ENCODE results near the gene LRRC10.
A peak's percentile ranks its signal among the peaks of the same experiment; 100 is the strongest.

The LRRC10 gene, protein sequence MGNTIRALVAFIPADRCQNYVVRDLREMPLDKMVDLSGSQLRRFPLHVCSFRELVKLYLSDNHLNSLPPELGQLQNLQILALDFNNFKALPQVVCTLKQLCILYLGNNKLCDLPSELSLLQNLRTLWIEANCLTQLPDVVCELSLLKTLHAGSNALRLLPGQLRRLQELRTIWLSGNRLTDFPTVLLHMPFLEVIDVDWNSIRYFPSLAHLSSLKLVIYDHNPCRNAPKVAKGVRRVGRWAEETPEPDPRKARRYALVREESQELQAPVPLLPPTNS

DNA sequence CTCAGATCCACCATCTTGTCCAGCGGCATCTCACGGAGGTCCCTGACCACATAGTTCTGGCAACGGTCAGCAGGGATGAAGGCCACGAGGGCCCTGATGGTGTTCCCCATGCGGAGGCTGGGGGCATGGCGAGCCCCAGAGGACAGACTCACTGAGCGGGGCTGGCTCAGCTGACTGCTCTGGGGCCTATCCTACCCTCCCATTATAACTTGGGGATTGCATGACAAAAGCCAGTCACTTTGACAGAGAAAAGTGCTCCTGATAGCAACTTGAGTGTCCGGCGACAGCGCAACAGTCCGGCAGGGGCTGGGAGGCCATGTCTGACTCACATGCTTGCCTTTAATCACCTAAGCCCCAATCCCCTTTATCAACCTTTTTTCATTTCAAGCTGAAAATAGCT is at the start of gene LRRC10:
Gene LRRC10, minus strand, starts transcription at position 179 of the 400 bp plus-strand sequence. Its CDS starts 69 bp downstream, at position 110.
- no peak for DNase-seq

DNA sequence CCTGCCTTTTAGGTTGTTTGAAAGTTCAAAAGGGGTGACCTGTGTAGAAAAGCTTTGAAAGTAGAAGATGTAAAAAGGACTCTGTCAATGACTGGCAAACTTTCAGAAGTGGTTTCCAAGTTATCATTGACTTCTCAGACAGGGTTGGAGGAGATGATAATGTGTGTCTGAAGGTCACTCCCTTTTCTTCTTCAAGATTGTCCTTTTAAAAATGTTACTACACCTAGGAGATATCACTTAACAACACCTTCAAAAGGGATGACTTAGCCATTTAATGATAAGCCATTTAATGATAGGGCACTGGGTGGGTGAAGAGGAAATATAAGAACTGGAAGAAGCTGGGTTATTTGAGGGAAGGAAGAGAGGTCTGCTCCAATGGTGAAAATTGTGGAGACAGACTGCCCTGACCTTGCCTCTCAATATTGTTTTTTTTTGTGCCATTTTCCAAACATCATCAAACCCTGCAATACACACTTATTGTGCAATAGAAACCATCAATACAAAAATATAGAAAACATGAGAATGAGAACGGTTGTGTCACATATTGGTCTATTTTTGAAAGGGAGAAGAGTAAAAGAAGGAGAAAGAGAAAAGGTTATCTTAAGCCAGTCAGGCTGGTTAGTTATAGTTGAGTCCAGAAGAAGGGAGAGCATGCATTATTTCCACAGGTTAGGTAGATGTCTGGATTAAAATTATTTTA is 49.6 kb upstream of the LRRC10 start:
- no peak for DNase-seq

DNA sequence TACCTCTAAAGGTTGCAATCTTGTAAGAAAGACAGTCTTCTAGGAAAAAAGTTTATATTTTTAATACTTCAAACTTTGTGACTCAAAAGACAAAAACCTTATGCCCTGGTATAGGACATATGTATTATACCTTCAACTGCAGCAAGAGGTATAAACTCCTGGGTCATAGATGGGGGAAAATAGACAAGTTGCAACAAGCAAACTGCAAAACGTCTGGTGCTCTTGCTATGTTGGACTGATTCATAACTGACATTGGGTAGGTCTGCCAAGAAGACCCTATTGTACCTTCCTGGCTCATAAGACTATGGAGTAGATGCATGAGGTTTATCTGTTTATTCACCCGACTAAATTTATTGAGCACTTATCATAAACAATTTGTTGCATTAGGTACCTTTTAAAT is 47.5 kb upstream of the LRRC10 start:
- no peak for DNase-seq

DNA sequence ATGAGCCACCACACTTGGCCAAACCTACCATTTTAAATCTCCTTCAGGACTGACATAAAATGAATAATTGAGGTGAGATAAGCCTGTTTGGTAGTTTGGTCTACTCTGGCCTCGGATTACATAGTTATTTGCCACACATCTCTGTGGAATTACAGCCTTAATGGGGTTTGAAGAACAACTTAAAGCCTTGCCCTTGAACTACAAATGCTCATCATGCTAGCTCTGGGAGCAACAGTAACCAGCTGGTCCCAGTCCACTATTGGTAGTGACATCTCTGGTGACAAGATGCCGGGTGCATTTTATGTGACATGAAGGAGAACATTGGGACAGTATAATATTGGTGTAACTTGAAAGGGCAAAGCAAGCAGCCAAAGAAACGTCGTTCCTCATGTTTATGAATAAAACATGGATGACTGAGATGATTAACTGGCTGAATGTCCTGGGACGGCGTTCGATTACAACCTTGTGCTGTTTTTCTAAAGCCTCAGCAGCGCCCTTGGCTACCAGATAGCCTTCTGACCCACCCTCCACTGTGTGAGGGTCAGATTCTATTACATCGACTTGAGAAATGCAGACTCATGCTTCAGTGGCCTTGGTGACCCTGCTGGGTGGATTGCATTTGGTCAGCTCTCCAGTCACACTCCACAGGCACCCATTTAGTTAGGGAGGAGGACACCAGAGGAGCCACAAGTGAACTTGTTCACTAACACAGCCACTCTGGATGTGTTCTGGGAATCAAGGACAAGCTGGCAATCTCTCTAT is 46.9 kb upstream of the LRRC10 start:
- no peak for DNase-seq

DNA sequence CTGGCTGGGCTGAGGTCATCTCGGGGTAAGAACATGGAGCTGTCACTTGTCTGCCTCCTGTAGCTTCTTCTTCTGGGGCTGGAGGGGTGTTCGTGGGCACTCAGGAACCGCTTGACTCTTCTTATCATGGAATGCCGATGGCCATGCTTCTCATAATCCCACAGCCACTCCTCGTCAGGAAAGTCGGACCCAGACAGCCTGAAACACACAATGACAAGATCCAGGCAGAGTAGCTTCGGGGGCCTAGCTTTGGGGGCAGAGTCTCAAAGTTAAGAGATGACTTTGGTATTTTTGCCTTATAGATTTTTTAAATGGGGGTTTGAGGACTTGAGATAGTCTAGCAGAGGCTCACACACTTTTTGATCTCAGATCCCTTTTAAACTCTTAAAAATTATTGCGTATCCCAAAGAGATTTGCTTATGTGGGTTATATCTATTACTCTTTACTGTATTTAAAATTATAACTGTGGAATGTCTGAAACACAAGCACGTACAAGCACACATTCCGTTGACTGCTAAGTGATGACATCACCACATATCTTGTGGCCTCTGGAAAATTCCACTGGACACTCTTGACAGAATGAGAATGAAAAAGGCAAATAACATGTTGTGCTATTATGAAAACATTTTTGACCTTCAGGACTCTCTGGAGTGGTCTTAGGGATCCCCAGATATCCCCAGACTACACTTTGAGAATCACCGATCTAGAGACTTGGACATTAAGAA is 45.1 kb upstream of the LRRC10 start:
- peak; percentile 86 for DNase-seq

DNA sequence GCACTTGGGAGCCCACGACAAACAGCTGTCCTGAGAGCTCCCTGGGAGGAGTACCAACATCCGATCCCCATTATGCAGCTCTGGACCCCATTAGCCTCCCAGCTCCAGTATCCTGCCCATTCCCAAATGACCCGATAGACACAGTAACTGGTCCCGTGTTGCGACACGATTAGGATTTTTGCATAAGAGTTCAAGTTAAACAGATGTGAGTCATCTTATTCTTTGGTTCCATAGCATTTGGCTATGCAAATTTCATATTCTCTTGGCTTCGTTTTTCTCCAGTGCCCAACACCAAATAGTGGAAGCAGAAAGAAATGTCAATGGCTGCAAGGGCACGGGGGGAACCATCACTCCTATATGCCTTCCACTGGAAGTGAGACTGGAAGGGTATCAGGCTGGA is 43.0 kb upstream of the LRRC10 start:
- peak; percentile 27 for DNase-seq

DNA sequence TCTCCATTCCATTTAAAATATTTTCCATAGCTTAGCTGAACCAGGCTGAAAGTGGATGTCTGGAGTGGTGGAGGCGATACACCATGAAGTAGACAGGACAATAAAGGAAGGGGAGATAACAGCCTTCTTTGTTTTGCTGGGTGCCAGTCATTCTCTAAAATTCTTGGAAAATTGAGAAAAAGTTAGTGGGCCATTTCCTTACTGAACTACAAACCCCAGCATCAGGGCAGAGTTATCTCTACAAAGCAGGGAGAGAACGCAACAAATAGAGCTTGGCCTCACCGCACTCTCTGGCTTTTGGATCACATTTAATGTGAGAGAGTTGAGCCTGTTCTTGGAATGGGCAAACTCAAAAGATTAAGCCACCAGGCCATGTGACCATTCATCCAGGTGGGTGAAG is 41.2 kb upstream of the LRRC10 start:
- peak; percentile 15 for DNase-seq

DNA sequence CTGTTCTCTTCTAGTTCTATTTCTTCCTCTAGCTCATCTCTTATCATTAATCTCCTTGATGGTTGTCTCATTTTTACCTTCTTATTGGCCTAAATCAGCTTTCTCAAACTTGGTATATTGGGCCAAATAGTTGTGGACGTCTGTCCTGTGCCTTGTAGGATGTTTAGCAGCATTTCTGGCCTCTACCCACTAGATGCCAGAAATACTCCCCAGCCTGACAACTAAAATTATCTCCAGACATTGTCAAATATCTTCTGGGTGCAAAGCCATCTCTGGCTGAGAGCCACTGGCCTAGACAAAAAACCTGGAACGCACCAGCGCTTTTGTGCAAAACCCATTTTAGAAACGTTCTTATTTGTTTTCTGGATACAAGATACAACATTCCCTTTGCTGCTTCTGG is 38.8 kb upstream of the LRRC10 start:
- DNase-seq: peak; percentile 27

DNA sequence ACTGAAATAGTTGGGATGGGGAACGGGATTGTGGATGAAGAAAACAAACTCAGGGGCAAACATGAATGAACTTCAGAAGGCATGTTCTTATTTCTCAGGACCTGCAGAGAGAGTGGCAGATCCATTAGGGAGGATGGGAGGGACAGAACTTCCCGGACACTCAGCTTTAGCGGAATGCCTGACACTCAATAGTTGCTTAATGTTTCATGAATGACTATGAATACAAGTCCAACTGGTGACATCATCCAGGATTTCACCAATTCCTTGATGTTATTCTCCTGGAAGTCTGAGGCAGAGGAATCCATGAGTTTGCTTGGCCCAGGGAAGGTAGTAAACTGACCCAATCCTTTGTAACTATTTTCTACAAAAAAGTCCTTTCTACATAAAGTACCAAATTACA is 37.8 kb upstream of the LRRC10 start:
- DNase-seq: peak; percentile 69

DNA sequence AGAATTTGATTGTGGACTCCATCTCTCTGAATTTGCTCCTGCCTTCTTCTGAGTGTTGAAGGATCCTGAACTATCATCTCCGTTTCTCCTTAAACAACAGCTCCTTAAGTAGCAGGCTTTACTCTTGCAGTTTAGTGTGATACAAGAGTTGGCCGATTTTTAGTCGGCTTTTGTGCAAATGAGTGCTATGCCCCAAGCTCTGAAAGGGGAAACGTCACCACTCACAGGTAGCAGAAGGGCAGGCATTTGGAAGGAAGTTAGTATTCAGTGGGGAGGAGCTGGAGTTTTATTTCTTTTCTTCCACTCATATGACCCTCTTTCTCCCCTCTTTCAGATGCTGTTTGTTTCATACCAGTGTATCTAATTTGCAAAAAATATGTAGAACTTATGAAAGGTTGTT is 36.5 kb upstream of the LRRC10 start:
- DNase-seq: peak; percentile 35

DNA sequence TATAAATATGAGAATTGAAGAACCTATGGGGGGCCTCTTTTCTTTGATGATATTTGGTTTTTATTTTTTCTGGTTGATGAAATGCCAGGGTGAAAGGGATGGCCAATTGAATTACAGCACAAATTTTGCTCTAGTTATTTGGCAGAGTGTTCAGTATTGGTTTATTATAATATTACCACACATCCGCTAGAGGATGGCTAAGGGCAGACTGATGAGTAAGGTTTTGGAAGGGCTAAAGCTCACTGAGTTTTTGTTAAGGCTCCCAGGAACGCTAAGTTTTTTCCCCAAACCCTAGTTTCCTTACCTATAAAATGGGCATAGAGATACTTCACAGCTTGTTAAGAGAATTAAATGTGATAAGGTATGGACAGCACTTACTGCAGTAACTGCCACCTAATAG is 34.3 kb upstream of the LRRC10 start:
- no peak for DNase-seq

DNA sequence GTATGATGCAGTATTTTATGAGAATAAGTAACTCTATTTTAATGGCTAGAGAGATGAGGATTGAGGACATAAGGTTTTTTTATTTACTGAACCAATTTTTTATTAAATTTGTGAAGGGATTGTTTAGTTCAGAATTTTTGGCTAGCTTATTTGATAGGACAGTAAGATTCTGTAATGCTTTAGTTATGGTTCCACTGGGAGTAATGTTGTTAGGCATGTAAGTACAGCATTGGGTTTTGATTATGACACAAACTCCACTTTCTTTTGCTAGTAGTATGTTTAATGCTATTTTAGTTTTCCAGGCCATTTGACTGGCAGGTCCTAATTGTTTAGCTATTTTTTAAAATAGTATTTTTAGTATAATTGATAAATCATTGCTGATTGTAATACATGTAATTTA is 33.8 kb upstream of the LRRC10 start:
- no peak for DNase-seq

DNA sequence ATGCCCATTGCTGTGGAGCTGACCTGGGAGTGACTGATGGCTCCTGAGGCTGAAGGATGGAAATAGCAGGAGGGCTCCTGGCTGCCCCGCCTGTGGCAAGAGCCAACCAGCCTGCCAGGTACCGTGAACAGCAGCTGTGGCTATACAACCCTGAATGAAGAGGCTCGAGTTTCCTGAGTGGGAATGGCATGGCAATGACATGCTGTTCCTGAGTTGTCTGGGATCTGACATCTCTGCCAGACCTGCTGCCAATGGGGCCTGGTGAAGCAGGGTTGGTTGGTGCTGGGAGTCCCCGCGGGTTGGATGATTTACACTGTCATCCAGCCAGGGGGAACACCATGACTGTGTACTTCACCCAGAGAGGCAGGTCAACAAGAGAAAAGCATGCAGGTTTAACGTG is 31.8 kb upstream of the LRRC10 start:
- no peak for DNase-seq

DNA sequence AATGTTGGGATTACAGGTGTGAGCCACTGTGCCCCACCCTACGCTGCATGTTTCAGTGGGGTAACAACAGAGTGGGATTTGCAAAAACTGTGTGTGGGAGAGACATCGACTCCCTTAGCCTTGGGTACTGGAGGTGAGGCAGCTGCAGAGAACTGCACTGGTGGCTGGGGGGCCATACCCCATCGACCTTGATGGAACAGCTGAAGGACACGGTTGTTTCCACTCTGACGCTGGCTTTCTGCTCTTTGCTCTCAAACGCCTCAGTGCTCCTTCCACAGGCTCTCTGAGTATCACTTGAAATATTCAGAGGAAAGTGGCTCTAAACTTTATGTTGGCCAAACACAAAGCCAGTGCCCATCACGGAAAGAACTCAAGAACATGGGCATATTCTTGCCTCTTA is 30.8 kb upstream of the LRRC10 start:
- no peak for DNase-seq

DNA sequence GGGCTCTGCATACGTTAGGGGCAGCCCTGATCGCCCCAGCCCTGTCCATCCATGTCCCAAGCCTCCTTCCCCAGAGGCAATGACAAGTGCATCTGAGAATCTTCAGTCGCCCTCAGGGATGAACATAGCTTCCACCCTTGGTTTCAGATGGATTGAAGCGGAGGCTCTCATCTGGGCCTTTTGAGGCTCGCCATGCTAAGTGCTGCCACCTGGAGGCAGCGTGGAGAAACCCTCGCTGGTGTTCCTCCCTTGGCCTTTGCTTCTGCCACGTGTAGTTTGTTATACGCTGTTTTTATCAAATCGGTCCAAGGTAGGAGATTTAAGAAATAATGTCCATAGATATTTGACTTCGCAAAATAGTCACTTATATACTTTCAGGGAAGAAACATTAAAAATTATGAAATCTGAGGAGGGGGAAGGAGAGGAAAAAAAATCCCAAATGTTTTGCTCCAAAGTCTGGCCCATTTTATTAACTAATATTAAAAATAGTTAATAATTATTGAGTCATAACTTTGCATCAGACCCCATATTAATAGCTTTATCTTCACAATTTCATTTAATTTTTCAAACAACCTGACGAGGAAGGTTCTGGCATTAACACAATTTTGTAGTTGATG is 28.8 kb upstream of the LRRC10 start:
- peak; percentile 84 for DNase-seq

DNA sequence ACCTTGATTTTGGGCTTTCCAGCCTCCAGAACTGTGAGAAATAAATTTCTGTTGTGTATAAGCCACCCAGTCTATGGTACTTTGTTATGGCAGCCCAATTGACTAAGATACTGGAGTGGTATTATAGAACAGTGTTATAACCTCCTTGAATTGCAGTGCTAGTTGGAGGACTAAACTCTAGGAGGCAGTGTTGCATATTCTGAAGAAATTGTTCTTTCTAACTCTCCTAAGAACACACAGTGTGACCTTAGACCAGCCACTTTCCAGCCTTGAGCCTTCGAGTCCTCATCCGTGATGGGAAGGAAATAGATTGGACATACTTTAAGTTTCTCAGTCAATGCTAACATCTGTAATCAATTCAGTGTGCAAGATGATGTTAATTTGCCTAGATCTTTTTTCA is 22.4 kb upstream of the LRRC10 start:
- DNase-seq: no peak

DNA sequence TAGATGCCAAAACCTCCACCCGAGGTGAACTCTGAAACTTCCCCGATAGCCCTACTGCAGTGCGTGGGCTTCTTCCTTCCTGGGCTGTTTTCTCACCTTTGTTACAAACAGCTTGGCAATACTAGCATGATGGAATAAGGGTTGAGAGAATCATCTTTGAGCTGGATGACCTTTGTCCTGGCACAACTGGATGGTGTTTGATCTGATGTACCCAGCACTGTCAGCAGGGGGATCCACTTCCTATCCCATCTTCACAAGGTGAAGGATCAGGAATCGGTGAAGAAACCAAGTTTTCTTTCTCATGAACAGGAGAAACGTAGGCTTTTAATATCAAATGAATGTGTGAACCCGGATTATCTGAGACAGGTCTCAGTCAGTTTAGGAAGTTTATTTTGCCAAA is 19.5 kb upstream of the LRRC10 start:
- no peak for DNase-seq

DNA sequence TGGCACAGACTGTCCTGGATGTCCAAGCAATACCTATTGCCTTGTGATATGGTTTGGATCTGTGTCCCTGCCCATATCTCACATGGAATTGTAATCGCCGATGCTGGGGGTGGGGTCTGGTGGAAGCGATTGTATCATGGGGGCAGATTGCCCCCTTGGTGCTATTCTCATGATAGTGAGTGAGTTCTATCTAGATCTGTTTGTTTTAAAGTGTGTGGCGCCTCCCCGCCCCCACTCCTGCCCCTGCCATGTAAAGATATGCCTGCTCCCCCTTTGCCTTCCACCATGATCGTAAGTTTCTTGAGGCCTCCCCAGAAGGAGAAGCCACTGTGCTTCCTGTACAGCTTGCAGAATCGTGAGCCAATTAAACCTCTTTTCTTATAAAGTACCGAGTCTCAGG is 16.8 kb upstream of the LRRC10 start:
- no peak for DNase-seq

DNA sequence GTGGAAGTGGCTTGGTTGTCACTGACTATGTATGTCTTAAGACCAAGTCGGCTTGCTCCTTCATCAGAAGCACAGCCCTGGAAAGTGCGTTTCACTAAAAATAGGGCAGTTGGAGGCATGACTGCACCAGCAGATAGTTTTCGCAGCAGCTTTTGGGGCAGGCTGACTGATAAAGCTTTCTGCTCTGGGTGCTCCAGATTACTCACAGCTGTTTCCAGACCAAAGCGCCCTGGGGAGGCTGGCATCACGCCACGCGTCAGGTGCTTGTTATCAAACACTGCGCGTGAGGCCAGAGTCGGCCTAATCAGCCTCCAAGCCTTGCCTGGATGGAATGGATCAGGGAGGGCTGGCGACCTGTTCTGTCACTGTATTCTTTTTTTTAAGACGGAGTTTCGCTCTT is 13.3 kb upstream of the LRRC10 start:
- no peak for DNase-seq

DNA sequence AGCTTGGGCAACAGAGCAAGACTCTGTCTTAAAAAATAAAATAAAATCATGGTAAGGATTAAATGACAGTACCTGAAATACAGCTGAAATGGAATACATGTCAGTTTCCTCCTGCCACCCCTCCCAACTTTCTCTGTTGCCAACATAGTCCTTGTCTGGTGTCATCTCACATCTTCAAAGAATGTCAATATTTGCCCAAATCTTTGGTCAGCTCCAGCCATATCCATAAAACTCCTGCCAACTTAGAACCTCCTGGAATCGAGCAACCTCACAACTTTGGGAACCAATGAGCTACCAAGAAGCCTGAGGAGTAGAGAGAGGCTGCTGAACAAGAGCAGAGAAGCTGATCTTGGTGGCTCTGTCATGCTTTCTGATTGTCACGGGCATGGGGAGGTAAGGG is 10.8 kb upstream of the LRRC10 start:
- no peak for DNase-seq

DNA sequence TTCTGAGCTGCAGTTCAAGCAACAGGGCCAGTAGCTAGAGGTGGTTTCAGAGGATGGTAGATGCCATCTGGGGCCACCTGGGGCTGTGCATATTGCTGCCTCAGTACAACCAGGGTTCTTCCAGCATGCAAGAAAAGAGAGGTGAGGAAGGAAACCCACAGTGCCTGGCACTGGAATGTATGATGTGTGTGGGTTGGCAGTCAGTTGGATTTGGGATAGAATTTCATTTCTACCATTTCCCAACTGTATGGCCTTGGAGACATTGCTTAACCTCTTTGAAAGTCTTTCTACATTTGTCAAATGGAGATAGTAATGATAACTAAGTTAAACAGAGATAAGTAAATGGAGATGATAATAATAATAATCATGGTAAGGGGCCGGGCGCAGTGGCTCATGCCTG is 10.2 kb upstream of the LRRC10 start:
- no peak for DNase-seq

DNA sequence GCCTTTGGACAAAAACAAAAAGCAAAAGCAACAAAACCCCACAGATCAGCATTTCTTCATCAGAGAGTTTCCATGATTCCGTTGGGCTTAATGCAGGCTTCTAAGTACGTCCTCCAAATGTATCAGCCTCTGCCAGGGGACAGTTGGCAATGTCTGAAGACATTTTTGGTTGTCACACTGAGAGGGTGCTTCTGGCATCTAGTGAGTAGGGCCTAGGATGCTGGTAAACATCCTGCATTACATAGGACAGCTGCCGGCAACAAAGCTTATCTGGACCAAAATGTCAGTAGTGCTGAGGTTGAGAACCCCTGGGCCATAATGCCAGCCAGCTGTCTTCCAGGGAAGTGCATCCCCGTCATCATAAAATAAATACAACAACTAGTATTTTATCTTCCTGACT is 9.4 kb upstream of the LRRC10 start:
- no peak for DNase-seq

DNA sequence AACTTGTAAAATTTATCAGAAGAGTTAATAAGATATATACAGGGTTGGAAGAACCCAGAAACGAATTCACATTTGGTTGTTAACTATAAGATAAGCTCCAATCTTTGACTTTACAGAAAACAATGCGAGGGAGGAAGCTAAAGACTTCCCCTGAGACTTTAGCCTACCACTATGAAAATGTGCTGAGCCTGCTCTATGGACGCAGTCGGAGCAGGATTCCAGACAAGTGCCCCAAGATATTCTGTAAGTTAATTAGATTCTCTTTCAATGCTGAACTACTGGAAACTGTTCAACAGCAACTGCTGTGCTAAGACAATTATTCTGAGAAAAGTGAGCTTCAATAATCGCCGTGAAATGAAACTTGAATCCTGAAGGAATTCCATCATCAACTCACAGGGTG is 8.3 kb upstream of the LRRC10 start:
- DNase-seq: no peak

Data from islet precursor cell (in vitro differentiated cells).